A673 (cell line): ENCODE results near the gene CCDC88B. TPM values are rescaled to one million over a fixed set of nuclear protein-coding genes. Genes with fewer than 3 reads are reported as not detected.

Experiments
- BruUV-seq: library from RNA; stranded (reverse); fragments of 400-500 nt; replicated peaks from 2 replicates; lab custom pipeline; 2021; lab: Mats Ljungman, UMichigan
- CTCF ChIA-PET: fragments of 300-600 bp; sonication (Branson Sonifier 250); formaldehyde crosslinking; loops from one replicate; lab custom pipeline; 2022; ENCODE audit warnings: antibody characterized with exemption; lab: Charles Lee
- POLR2A ChIA-PET: fragments of 300-600 bp; sonication (Branson Sonifier 250); formaldehyde crosslinking; loops from one replicate; lab custom pipeline; 2022; ENCODE audit warnings: antibody characterized with exemption; ENCODE audit not compliant: low non-redundant PET; lab: Charles Lee
- DNase-seq: peaks from one replicate; pipeline ENCODE4 v3.0.0-alpha.2; 2015; ENCODE audit warnings: low spot score
- H3K27ac ChIP-seq: fragments of 200-600 bp; sonication (generic); 2 replicates; pipeline ENCODE4 v1.5.1; 2016; ENCODE audit warnings: mixed run types, low read depth, mild to moderate bottlenecking, mixed read lengths, antibody characterized with exemption, low read length; ENCODE audit not compliant: poor library complexity, severe bottlenecking
- H3K27me3 ChIP-seq: fragments of 200-600 bp; sonication (generic); replicated peaks from 2 replicates; pipeline ENCODE4 v1.6.1; 2017; ENCODE audit warnings: mixed run types, low read depth, mild to moderate bottlenecking, mixed read lengths, antibody characterized with exemption, low read length; ENCODE audit not compliant: insufficient read depth, poor library complexity
- H3K36me3 ChIP-seq: fragments of 200-600 bp; sonication (generic); 2 replicates; pipeline ENCODE4 v1.6.1; 2016; ENCODE audit warnings: mixed run types, mild to moderate bottlenecking, mixed read lengths, antibody characterized with exemption, low read length; ENCODE audit not compliant: insufficient read depth, poor library complexity, severe bottlenecking
- H3K4me1 ChIP-seq: fragments of 200-600 bp; sonication (generic); 2 replicates; pipeline ENCODE4 v1.6.1; 2017; ENCODE audit warnings: mixed run types, mild to moderate bottlenecking, mixed read lengths, antibody characterized with exemption, low read length; ENCODE audit not compliant: insufficient read depth, poor library complexity, severe bottlenecking
- H3K4me3 ChIP-seq: fragments of 200-600 bp; sonication (generic); 2 replicates; pipeline ENCODE4 v1.5.1; 2016; ENCODE audit warnings: low read depth, mixed run types, mild to moderate bottlenecking, mixed read lengths, low read length; ENCODE audit not compliant: poor library complexity, severe bottlenecking
- H3K9me3 ChIP-seq: fragments of 200-600 bp; sonication (generic); 2 replicates; pipeline ENCODE4 v1.6.1; 2016; ENCODE audit warnings: mixed run types, low read depth, mild to moderate bottlenecking, mixed read lengths, antibody characterized with exemption, low read length; ENCODE audit not compliant: poor library complexity, severe bottlenecking
- EZH2 ChIP-seq: fragments of 200-600 bp; sonication (generic); IDR thresholded peaks from 2 replicates; pipeline ENCODE4 v1.6.1; 2017; ENCODE audit warnings: borderline replicate concordance, low read depth, mild to moderate bottlenecking, mixed read lengths, antibody characterized with exemption, low read length; ENCODE audit not compliant: poor library complexity, severe bottlenecking
- intact Hi-C: fragments of 100-400 bp; cut with micrococcal nuclease; formaldehyde crosslinking; loops from one replicate; pipeline ENCODE4 v1.10.0; 2022; ENCODE audit not compliant: unreplicated experiment
- total RNA-seq: library from RNA; stranded (reverse); gene quantifications from 2 replicates; pipeline ENCODE4 v1.2.3, GENCODE V29; 2021
- TF ChIP-seq, protein P1 (sequence below): fragments of 300-800, 200-600 bp; sonication (generic); conservative IDR thresholded peaks from 2 replicates; pipeline ENCODE4 v1.5.1; 2017; ENCODE audit warnings: low read depth, mild to moderate bottlenecking, antibody characterized with exemption, low read length, moderate library complexity, mixed read lengths

CCDC88B gene
- total RNA-seq, 1 experiment from 2014 or later, result 0.47 TPM

DNA sequence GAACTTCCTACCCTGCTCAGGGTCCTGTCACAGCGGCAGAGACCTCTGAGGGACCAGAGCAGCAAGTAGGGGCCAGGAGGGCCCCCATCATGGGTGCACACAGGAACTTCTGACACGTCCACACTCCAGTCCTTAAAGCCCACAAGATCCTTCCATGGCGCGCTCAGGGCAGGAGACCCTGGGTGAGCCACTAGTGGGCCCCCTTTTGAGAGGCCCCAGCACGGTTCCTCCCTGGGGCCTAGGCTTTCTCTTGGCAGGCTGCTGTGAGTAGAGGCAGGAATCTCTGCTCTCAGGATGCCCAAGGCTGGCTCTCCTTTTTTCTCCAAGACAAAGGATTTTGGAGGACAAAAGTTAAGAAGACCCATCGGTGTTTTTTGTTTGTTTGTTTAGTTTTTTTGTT is 41.3 kb downstream of the CCDC88B start:
- BruUV-seq, result no TSS peak

DNA sequence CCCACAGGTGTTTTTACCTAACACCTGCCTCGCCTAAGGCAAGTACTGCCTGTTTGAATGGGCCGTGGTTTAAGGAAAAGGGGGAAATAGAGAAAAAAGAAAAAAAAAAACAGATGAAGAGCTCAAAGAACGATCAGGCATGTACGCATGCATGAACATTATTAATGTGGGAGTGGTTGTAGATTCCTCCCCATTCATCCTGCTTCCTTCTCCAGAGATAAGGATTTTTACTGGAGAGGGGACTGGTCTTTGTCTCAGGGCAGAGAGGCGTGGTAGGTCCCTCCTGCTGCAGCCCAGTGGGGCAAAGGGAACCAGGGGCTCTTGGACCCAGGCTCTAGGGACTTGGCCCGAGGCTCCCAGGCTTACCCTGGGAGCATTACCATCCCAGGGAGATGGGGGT is 42.0 kb downstream of the CCDC88B start:
- H3K4me3 ChIP-seq, result no peak overlapping the region
- H3K27ac ChIP-seq, result no peak overlapping the region
- ChIA-PET CTCF (no interaction called here), POLR2A (no interaction called here)
- no peaks in the 10 kb centered on the region for H3K27me3 ChIP-seq
- intact Hi-C loops, result no loop called here
- no TSS peak for BruUV-seq
- no peaks in the 10 kb centered on the region for H3K4me1 ChIP-seq
- no peaks in the 10 kb centered on the region for H3K36me3 ChIP-seq
- no peak for DNase-seq
- TF ChIP-seq EZH2, result no peak
- TF ChIP-seq, protein P1, sequence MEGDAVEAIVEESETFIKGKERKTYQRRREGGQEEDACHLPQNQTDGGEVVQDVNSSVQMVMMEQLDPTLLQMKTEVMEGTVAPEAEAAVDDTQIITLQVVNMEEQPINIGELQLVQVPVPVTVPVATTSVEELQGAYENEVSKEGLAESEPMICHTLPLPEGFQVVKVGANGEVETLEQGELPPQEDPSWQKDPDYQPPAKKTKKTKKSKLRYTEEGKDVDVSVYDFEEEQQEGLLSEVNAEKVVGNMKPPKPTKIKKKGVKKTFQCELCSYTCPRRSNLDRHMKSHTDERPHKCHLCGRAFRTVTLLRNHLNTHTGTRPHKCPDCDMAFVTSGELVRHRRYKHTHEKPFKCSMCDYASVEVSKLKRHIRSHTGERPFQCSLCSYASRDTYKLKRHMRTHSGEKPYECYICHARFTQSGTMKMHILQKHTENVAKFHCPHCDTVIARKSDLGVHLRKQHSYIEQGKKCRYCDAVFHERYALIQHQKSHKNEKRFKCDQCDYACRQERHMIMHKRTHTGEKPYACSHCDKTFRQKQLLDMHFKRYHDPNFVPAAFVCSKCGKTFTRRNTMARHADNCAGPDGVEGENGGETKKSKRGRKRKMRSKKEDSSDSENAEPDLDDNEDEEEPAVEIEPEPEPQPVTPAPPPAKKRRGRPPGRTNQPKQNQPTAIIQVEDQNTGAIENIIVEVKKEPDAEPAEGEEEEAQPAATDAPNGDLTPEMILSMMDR, result no peak
- H3K9me3 ChIP-seq, result no peaks in the 10 kb centered on the region

More for the DNA sequence above, 41.3 kb downstream of the CCDC88B start:
- no peak for DNase-seq
- no peaks in the 10 kb centered on the region for H3K27me3 ChIP-seq
- H3K36me3 ChIP-seq, result no peaks in the 10 kb centered on the region
- H3K27ac ChIP-seq, result no peak overlapping the region
- no peaks in the 10 kb centered on the region for H3K9me3 ChIP-seq
- H3K4me3 ChIP-seq, result no peak overlapping the region
- ChIA-PET POLR2A (no interaction called here), CTCF (no interaction called here)
- no peak for TF ChIP-seq EZH2
- TF ChIP-seq, protein P1, result 0 out of 2 replicates have a peak, but pooled peaks have one; percentile 11
- intact Hi-C loops, result no loop called here
- H3K4me1 ChIP-seq, result no peaks in the 10 kb centered on the region

DNA sequence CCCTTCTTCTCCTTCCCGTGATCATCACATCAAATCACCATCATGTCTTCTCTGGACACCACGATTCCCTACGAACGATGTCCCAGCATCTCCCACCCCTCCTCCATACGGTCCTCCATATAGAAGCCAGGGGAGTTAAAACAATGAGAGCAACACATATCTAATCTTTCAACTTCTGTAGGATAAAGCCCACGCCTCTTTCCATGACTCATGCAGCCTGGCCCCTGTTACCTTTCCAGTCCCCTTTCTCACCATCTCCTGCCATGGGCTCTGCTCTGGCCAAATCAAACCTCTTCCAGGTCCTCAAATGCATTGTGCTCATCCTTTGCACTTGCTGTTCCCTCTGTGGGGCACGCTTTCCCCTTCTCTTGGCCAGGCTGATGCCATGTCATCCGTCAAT is 42.6 kb downstream of the CCDC88B start:
- POLR2A ChIA-PET, result no interaction called here

More for the DNA sequence above, 42.6 kb downstream of the CCDC88B start:
- TF ChIP-seq, protein P1, result no peak
- no peak for TF ChIP-seq EZH2
- no TSS peak for BruUV-seq
- intact Hi-C loops, result no loop called here
- DNase-seq, result no peak
- no peak overlapping the region for H3K4me3 ChIP-seq
- no peaks in the 10 kb centered on the region for H3K9me3 ChIP-seq
- no peaks in the 10 kb centered on the region for H3K36me3 ChIP-seq
- H3K4me1 ChIP-seq, result no peaks in the 10 kb centered on the region
- CTCF ChIA-PET, result no interaction called here
- no peaks in the 10 kb centered on the region for H3K27me3 ChIP-seq
- H3K27ac ChIP-seq, result no peak overlapping the region
